CD14-positive monocyte (primary cell): ENCODE measurements around the gene CORT. TPM values are rescaled to one million over a fixed set of nuclear protein-coding genes. Genes with fewer than 3 reads are reported as not detected.

Experiments used
- DNase-seq, 3 donors: peaks; one replicate each; pipeline ENCODE4 v3.0.0-alpha.2; 2011 to 2022
- H2AFZ ChIP-seq: 2 replicates; pipeline ENCODE4 v1.6.0; 2012; ENCODE audit warnings: mild to moderate bottlenecking, low read depth, low read length, inconsistent platforms; ENCODE audit not compliant: insufficient read depth, poor library complexity, severe bottlenecking
- H3K27ac ChIP-seq, 2 donors: 1 replicate in 1 of 2; 2 replicates in 1 of 2; pipeline ENCODE4 v1.5.1; 2012 to 2013; ENCODE audit warnings: low read length in 2 of 2, control low read depth in 1 of 2, inconsistent platforms in 1 of 2, low read depth in 1 of 2, mild to moderate bottlenecking in 1 of 2
- H3K27me3 ChIP-seq, 2 donors: one replicate each; pipeline versions ENCODE4 v1.6.0 to v1.6.1; 2011 to 2013; ENCODE audit warnings: low read length in 2 of 2; ENCODE audit not compliant: control insufficient read depth in 2 of 2, insufficient read depth in 2 of 2
- H3K36me3 ChIP-seq, 2 donors: replicated peaks in 1 of 2; 1 replicate in 1 of 2; 2 replicates in 1 of 2; pipeline versions ENCODE4 v1.5.1 to v1.6.1; 2012 to 2013; ENCODE audit warnings: low read length in 2 of 2, control low read depth in 1 of 2, inconsistent platforms in 1 of 2, mild to moderate bottlenecking in 1 of 2; ENCODE audit not compliant: insufficient read depth in 2 of 2, control insufficient read depth in 1 of 2
- H3K4me1 ChIP-seq, 2 donors: 1 replicate in 1 of 2; 2 replicates in 1 of 2; pipeline versions ENCODE4 v1.5.1 to v1.6.1; 2012 to 2013; ENCODE audit warnings: low read length in 2 of 2, control low read depth in 1 of 2, inconsistent platforms in 1 of 2, mild to moderate bottlenecking in 1 of 2, moderate library complexity in 1 of 2; ENCODE audit not compliant: insufficient read depth in 2 of 2, control insufficient read depth in 1 of 2
- H3K4me2 ChIP-seq: replicated peaks from 2 replicates; pipeline ENCODE3; 2012; ENCODE audit warnings: low read length, moderate library complexity, mild to moderate bottlenecking; ENCODE audit not compliant: poor library complexity, severe bottlenecking; ENCODE audit errors: extremely low read depth
- H3K4me3 ChIP-seq, 3 experiments: fragments of 200-600 bp in 1 of 3; sonication (generic) in 1 of 3; replicated peaks in 1 of 3; 1 replicate in 2 of 3; 2 replicates in 1 of 3; pipeline ENCODE4 v1.5.1; 2011 to 2013; ENCODE audit warnings: low read length in 3 of 3, mild to moderate bottlenecking in 3 of 3, control low read depth in 2 of 3, low read depth in 2 of 3, inconsistent platforms in 1 of 3, moderate library complexity in 1 of 3
- H3K79me2 ChIP-seq: 2 replicates; pipeline ENCODE4 v1.6.0; 2012; ENCODE audit warnings: mild to moderate bottlenecking, control low read depth, inconsistent platforms, low read length, moderate library complexity; ENCODE audit not compliant: insufficient read depth
- H3K9ac ChIP-seq: 2 replicates; pipeline ENCODE4 v1.6.0; 2017; ENCODE audit warnings: low read length, mild to moderate bottlenecking; ENCODE audit not compliant: insufficient read depth, poor library complexity, severe bottlenecking
- H3K9me3 ChIP-seq, 2 donors: replicated peaks in 1 of 2; 1 replicate in 1 of 2; 2 replicates in 1 of 2; pipeline versions ENCODE4 v1.5.1 to v1.6.1; 2012 to 2013; ENCODE audit warnings: low read length in 2 of 2, control low read depth in 1 of 2; ENCODE audit not compliant: control insufficient read depth in 1 of 2, insufficient read depth in 1 of 2
- H4K20me1 ChIP-seq: 2 replicates; pipeline ENCODE4 v1.6.0; 2012; ENCODE audit warnings: mild to moderate bottlenecking, low read length, control low read depth, moderate library complexity; ENCODE audit not compliant: insufficient read depth
- H3K27ac Mint-ChIP-seq, 7 donors: one replicate each; pipeline ENCODE4 v1.8.0; 2020; ENCODE audit warnings: mild to moderate bottlenecking in 7 of 7, mixed read lengths in 7 of 7, moderate library complexity in 6 of 7, inconsistent platforms in 2 of 7
- H3K27me3 Mint-ChIP-seq, 3 donors: one replicate each; pipeline ENCODE4 v1.8.0; 2021 to 2022; ENCODE audit warnings: low read depth in 3 of 3, mild to moderate bottlenecking in 3 of 3, mixed read lengths in 3 of 3, moderate library complexity in 3 of 3, inconsistent platforms in 1 of 3
- H3K36me3 Mint-ChIP-seq, 2 donors: one replicate each; pipeline ENCODE4 v1.8.0; 2020; ENCODE audit warnings: mixed read lengths in 2 of 2, inconsistent platforms in 1 of 2, mild to moderate bottlenecking in 1 of 2
- H3K4me1 Mint-ChIP-seq: one replicate; pipeline ENCODE4 v1.8.0; 2020; ENCODE audit warnings: mild to moderate bottlenecking, mixed read lengths
- H3K4me3 Mint-ChIP-seq, 2 donors: one replicate each; pipeline ENCODE4 v1.8.0; 2020; ENCODE audit warnings: mild to moderate bottlenecking in 2 of 2, mixed read lengths in 2 of 2, moderate library complexity in 1 of 2
- H3K9me3 Mint-ChIP-seq, 7 donors: one replicate each; pipeline ENCODE4 v1.8.0; 2020 to 2022; ENCODE audit warnings: mixed read lengths in 7 of 7, mild to moderate bottlenecking in 6 of 7, moderate library complexity in 6 of 7, inconsistent platforms in 2 of 7
- CTCF ChIP-seq: fragments of 200-600 bp; IDR thresholded peaks from one replicate; pipeline ENCODE4 v1.8.0; 2022; ENCODE audit warnings: antibody characterized with exemption, mild to moderate bottlenecking
- WGBS: methylation state at CpG from one replicate; pipeline ENCODE4 v1.1.5; 2013; ENCODE audit warnings: missing lambda C conversion rate; ENCODE audit not compliant: insufficient coverage; 5-methylcytosine and 5-hydroxymethylcytosine counted together
- intact Hi-C, 2 donors: fragments of 100-400 bp; cut with micrococcal nuclease; formaldehyde crosslinking; loops; one replicate each; pipeline versions ENCODE4 v1.15.0 to v1.15.1; 2023
- polyA plus RNA-seq, 3 donors: library from polyadenylated mRNA; depleted of rRNA in 1 of 3; unstranded in 2 of 3; stranded (reverse) in 1 of 3; fragments of 300-500 nt in 2 of 3; fragments of >200 nt in 1 of 3; fragmentation: Illumina TruSeq in 2 of 3; gene quantifications; 1 replicate in 2 of 3; 2 replicates in 1 of 3; pipeline ENCODE4 v1.2.3, GENCODE V29; 2012 to 2021

CORT gene
- polyA plus RNA-seq, 3 donors, result not detected

- Histone ChIP-seq H3K36me3 (no peaks in the 10 kb centered on the region), H3K4me3 (no peak overlapping the region), H3K27ac (no peak overlapping the region), H4K20me1 (no peaks in the 10 kb centered on the region), H3K27me3 (no peaks in the 10 kb centered on the region), H3K4me2 (no peak overlapping the region), H3K4me1 (no peaks in the 10 kb centered on the region), H3K9me3 (no peaks in the 10 kb centered on the region), H3K9ac (no peak overlapping the region), H2AFZ (no peak overlapping the region), H3K79me2 (no peaks in the 10 kb centered on the region)
- Mint-ChIP-seq H3K27ac (peak overlapping the region in 1 of 7 donors; percentile 21), H3K36me3 (peaks cover 0 to 6% of the 10 kb centered on the region in 2 donors), H3K4me1 (no peaks in the 10 kb centered on the region), H3K4me3 (no peak overlapping the region), H3K27me3 (peaks cover 0 to 1% (median 0%) of the 10 kb centered on the region in 3 donors), H3K9me3 (no peaks in the 10 kb centered on the region)
- no peak for TF ChIP-seq CTCF
- 100% methylated on average over 1 of the region's 1 CpG for WGBS
- no peak for DNase-seq
- intact Hi-C loops, result no loop called here
Observed at GRCh38 chr1:10437052-10437451, 12.8 kb upstream of the CORT start.

GRCh38 chr1:10438677-10439163 lies 11.1 kb upstream of the CORT start:
- Histone ChIP-seq H3K36me3 (no peaks in the 10 kb centered on the region), H3K4me3 (no peak overlapping the region), H2AFZ (no peak overlapping the region), H3K4me1 (no peaks in the 10 kb centered on the region), H3K79me2 (no peaks in the 10 kb centered on the region), H3K4me2 (no peak overlapping the region), H3K27me3 (no peaks in the 10 kb centered on the region), H3K27ac (no peak overlapping the region), H4K20me1 (no peaks in the 10 kb centered on the region), H3K9ac (no peak overlapping the region), H3K9me3 (no peaks in the 10 kb centered on the region)
- Mint-ChIP-seq H3K36me3 (peaks cover 0 to 6% of the 10 kb centered on the region in 2 donors), H3K27ac (no peak overlapping the region), H3K4me1 (no peaks in the 10 kb centered on the region), H3K27me3 (no peaks in the 10 kb centered on the region), H3K4me3 (no peak overlapping the region), H3K9me3 (no peaks in the 10 kb centered on the region)
- DNase-seq, result no peak
- TF ChIP-seq CTCF, result no peak
- intact Hi-C loops, result no loop called here
- 100% methylated on average over 3 of the region's 7 CpGs for WGBS
